Loucy (cell line): ENCODE measurements around the gene WDR37.

ENCODE experiments used
- H2AFZ ChIP-seq: fragments of 200-600 bp; sonication (generic); 2 replicates; pipeline ENCODE4 v1.6.0; 2016; ENCODE audit warnings: antibody characterized with exemption, mild to moderate bottlenecking, low read length, moderate library complexity
- H3F3A ChIP-seq: fragments of 200-600 bp; 2 replicates; pipeline ENCODE4 v1.6.0; 2016; ENCODE audit warnings: antibody characterized with exemption, low read depth, mild to moderate bottlenecking
- H3K27me3 ChIP-seq: fragments of 200-600 bp; sonication (generic); 2 replicates; pipeline ENCODE4 v1.6.1; 2014; ENCODE audit warnings: low read length, mild to moderate bottlenecking; ENCODE audit not compliant: insufficient read depth, poor library complexity, severe bottlenecking
- H3K36me3 ChIP-seq: fragments of 200-600 bp; sonication (generic); 2 replicates; pipeline ENCODE4 v1.6.1; 2016; ENCODE audit warnings: low read length; ENCODE audit not compliant: insufficient read depth
- H3K4me1 ChIP-seq: fragments of 200-600 bp; sonication (generic); 2 replicates; pipeline ENCODE4 v1.5.1; 2014; ENCODE audit warnings: low read length, mild to moderate bottlenecking; ENCODE audit not compliant: insufficient read depth, poor library complexity, severe bottlenecking
- H3K4me2 ChIP-seq: fragments of 200-600 bp; sonication (generic); 2 replicates; pipeline ENCODE4 v1.6.0; 2014; ENCODE audit warnings: antibody characterized with exemption, low read length, low read depth, mild to moderate bottlenecking; ENCODE audit not compliant: poor library complexity, severe bottlenecking
- H3K4me3 ChIP-seq: fragments of 200-600 bp; sonication (generic); 2 replicates; pipeline ENCODE4 v1.5.1; 2014; ENCODE audit warnings: low read length, mild to moderate bottlenecking, mixed read lengths; ENCODE audit not compliant: poor library complexity, severe bottlenecking
- H3K79me2 ChIP-seq: fragments of 200-600 bp; sonication (generic); 2 replicates; pipeline ENCODE4 v1.6.1; 2014; ENCODE audit warnings: low read length; ENCODE audit not compliant: insufficient read depth
- H3K9ac ChIP-seq: fragments of 200-600 bp; sonication (generic); 2 replicates; pipeline ENCODE4 v1.6.0; 2014; ENCODE audit warnings: mild to moderate bottlenecking, low read depth, low read length, moderate library complexity; ENCODE audit not compliant: poor library complexity, severe bottlenecking
- H3K9me2 ChIP-seq: fragments of 200-600 bp; sonication (generic); replicated peaks from 2 replicates; pipeline ENCODE4 v1.6.1; 2016; ENCODE audit warnings: low read depth, low read length, mixed read lengths
- H3K9me3 ChIP-seq: fragments of 200-600 bp; sonication (generic); 2 replicates; pipeline ENCODE4 v1.6.1; 2014; ENCODE audit warnings: mild to moderate bottlenecking, antibody characterized with exemption, low read length, low read depth; ENCODE audit not compliant: insufficient read depth
- H4K20me1 ChIP-seq: fragments of 200-600 bp; sonication (generic); 2 replicates; pipeline ENCODE4 v1.6.0; 2014; ENCODE audit warnings: antibody characterized with exemption, low read length, mild to moderate bottlenecking; ENCODE audit not compliant: insufficient read depth, poor library complexity, severe bottlenecking
- CTCF ChIP-seq: fragments of 200-600 bp; sonication (generic); conservative IDR thresholded peaks from 2 replicates; pipeline ENCODE4 v1.5.1; 2014; ENCODE audit warnings: mild to moderate bottlenecking, antibody characterized with exemption, low read length
- EZH2phosphoT487 ChIP-seq: fragments of 200-600 bp; IDR thresholded peaks from 2 replicates; pipeline ENCODE4 v1.6.1; 2018; ENCODE audit warnings: antibody characterized with exemption, mild to moderate bottlenecking, moderate library complexity, borderline replicate concordance

WDR37 gene

GRCh38 chr10:1020958-1021357, 35.2 kb upstream of the WDR37 start:
- H3K9me3 ChIP-seq: no peaks in the 10 kb centered on the region
- H4K20me1 ChIP-seq: peaks cover 2% of the 10 kb centered on the region
- H3K4me1 ChIP-seq: no peaks in the 10 kb centered on the region
- no peaks in the 10 kb centered on the region for H3K79me2 ChIP-seq
- H3K9me2 ChIP-seq: no peaks in the 10 kb centered on the region
- no peaks in the 10 kb centered on the region for H3K27me3 ChIP-seq
- no peak overlapping the region for H3K4me2 ChIP-seq
- H3F3A ChIP-seq: no peaks in the 10 kb centered on the region
- H3K36me3 ChIP-seq: peaks cover 32% of the 10 kb centered on the region; the same call in 1 of the 2 replicates
- TF ChIP-seq EZH2phosphoT487 (no peak), CTCF (no peak)
- H2AFZ ChIP-seq: no peak overlapping the region
- no peak overlapping the region for H3K4me3 ChIP-seq
- H3K9ac ChIP-seq: no peak overlapping the region

DNA sequence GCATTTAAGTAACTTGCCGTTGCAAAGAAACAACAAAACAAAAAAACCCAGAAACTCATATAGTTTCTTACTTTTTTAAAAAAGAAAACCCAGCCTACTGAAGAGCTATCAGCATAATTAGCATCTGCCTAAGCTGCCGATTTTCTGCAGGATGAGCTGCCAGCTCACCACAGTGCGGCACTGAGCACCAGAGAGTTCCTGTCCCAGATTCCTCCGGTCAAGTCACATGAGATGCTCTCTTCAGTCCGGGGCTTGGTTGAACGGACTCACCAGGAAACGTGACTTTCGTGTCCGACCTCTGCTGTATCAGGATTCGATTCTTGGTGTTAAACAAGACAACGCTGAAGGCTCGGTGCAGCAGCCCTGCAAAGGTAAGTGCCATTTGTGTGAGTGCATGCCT, 33.8 kb upstream of the WDR37 start:
- Histone ChIP-seq H3K36me3 (peaks cover 17% of the 10 kb centered on the region; the same call in 1 of the 2 replicates), H3K9me2 (no peaks in the 10 kb centered on the region), H3K4me3 (no peak overlapping the region)

DNA sequence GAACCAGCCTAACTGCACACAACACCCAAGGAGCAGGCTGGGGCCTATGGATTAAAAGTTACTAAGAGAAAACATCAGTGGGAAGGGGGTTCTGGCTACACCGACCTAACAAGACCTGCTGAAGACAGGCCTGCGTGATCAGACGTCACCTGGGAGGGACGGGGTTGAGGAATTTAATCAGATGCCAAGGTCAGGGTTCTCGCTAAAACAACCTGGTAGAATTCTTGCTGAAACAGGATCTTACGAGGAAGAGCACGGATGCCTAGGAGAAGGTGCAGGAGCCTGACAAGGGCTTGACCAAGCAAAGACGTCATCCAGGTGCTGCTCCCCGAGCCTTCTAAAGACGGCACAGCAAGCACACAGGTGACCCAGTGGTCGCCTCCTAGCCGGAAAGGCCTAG, 32.1 kb upstream of the WDR37 start:
- no peak overlapping the region for H2AFZ ChIP-seq
- no peaks in the 10 kb centered on the region for H3K79me2 ChIP-seq
- no peaks in the 10 kb centered on the region for H3K9me2 ChIP-seq
- no peaks in the 10 kb centered on the region for H3K9me3 ChIP-seq
- no peak overlapping the region for H3K9ac ChIP-seq
- no peaks in the 10 kb centered on the region for H3K4me1 ChIP-seq
- H3K4me3 ChIP-seq: no peak overlapping the region
- no peak for TF ChIP-seq CTCF
- TF ChIP-seq EZH2phosphoT487: no peak
- no peaks in the 10 kb centered on the region for H3K27me3 ChIP-seq
- H3K36me3 ChIP-seq: peaks cover 5% of the 10 kb centered on the region; the same call in 1 of the 2 replicates
- no peaks in the 10 kb centered on the region for H3F3A ChIP-seq
- no peak overlapping the region for H3K4me2 ChIP-seq
- no peaks in the 10 kb centered on the region for H4K20me1 ChIP-seq

More for the DNA sequence above, 33.8 kb upstream of the WDR37 start:
- no peaks in the 10 kb centered on the region for H3K4me1 ChIP-seq
- H3K9me3 ChIP-seq: no peaks in the 10 kb centered on the region
- H3K27me3 ChIP-seq: no peaks in the 10 kb centered on the region
- no peak overlapping the region for H3K9ac ChIP-seq
- TF ChIP-seq EZH2phosphoT487 (no peak), CTCF (no peak)
- no peak overlapping the region for H3K4me2 ChIP-seq
- H3K79me2 ChIP-seq: no peaks in the 10 kb centered on the region
- no peaks in the 10 kb centered on the region for H3F3A ChIP-seq
- peaks cover 2% of the 10 kb centered on the region for H4K20me1 ChIP-seq
- H2AFZ ChIP-seq: no peak overlapping the region
